ENCODE measurements around the gene KCTD10.

Gene KCTD10

GRCh38 chr12:109494348-109494881 lies 17.3 kb upstream of the KCTD10 start:
- DNase-seq (ENCODE audit: low read depth in 1 of 2, low spot score in 1 of 2), result no peak
- no peaks in the 10 kb centered on the region for H3K27me3 ChIP-seq (ENCODE audit: insufficient read depth, poor library complexity, severe bottlenecking)
- H3K4me3 ChIP-seq (replicated peaks; ENCODE audit: insufficient read depth, low read length), result no peak overlapping the region
- no peak overlapping the region for H3K27ac ChIP-seq (replicated peaks)
- no peak for TF ChIP-seq SPI1 (IDR thresholded peaks at IDR 0.05; ENCODE audit: borderline replicate concordance, low read depth)
- TF ChIP-seq, protein P1, sequence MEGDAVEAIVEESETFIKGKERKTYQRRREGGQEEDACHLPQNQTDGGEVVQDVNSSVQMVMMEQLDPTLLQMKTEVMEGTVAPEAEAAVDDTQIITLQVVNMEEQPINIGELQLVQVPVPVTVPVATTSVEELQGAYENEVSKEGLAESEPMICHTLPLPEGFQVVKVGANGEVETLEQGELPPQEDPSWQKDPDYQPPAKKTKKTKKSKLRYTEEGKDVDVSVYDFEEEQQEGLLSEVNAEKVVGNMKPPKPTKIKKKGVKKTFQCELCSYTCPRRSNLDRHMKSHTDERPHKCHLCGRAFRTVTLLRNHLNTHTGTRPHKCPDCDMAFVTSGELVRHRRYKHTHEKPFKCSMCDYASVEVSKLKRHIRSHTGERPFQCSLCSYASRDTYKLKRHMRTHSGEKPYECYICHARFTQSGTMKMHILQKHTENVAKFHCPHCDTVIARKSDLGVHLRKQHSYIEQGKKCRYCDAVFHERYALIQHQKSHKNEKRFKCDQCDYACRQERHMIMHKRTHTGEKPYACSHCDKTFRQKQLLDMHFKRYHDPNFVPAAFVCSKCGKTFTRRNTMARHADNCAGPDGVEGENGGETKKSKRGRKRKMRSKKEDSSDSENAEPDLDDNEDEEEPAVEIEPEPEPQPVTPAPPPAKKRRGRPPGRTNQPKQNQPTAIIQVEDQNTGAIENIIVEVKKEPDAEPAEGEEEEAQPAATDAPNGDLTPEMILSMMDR (IDR thresholded peaks at IDR 0.05; ENCODE audit: insufficient read depth, low read length), result no peak
- TF ChIP-seq POLR2AphosphoS5 (IDR thresholded peaks at IDR 0.05; ENCODE audit: low read depth), result no peak
- no peak for TF ChIP-seq REST (IDR thresholded peaks at IDR 0.05; ENCODE audit: insufficient replicate concordance, low read depth)

GRCh38 chr12:109493938-109494337 lies 16.8 kb upstream of the KCTD10 start:
- no peaks in the 10 kb centered on the region for H3K27me3 ChIP-seq (ENCODE audit: insufficient read depth, poor library complexity, severe bottlenecking)
- no peak for DNase-seq (ENCODE audit: low read depth in 1 of 2, low spot score in 1 of 2)
- no peak overlapping the region for H3K4me3 ChIP-seq (replicated peaks; ENCODE audit: insufficient read depth, low read length)
- TF ChIP-seq, protein P1 (IDR thresholded peaks at IDR 0.05; ENCODE audit: insufficient read depth, low read length), result no peak
- TF ChIP-seq POLR2AphosphoS5 (IDR thresholded peaks at IDR 0.05; ENCODE audit: low read depth), result no peak
- no peak for TF ChIP-seq GABPA (IDR thresholded peaks at IDR 0.05; ENCODE audit: low read depth)
- no peak for TF ChIP-seq SPI1 (IDR thresholded peaks at IDR 0.05; ENCODE audit: borderline replicate concordance, low read depth)
- no peak for TF ChIP-seq REST (IDR thresholded peaks at IDR 0.05; ENCODE audit: insufficient replicate concordance, low read depth)
- H3K27ac ChIP-seq (replicated peaks), result no peak overlapping the region

- no peak for DNase-seq (ENCODE audit: low read depth in 1 of 2, low spot score in 1 of 2)
- H3K27me3 ChIP-seq (ENCODE audit: insufficient read depth, poor library complexity, severe bottlenecking), result no peaks in the 10 kb centered on the region
- no peak overlapping the region for H3K4me3 ChIP-seq (replicated peaks; ENCODE audit: insufficient read depth, low read length)
- TF ChIP-seq, protein P1 (IDR thresholded peaks at IDR 0.05; ENCODE audit: insufficient read depth, low read length), result no peak
- TF ChIP-seq GABPA (IDR thresholded peaks at IDR 0.05; ENCODE audit: low read depth) (no peak), REST (IDR thresholded peaks at IDR 0.05; ENCODE audit: insufficient replicate concordance, low read depth) (no peak), SPI1 (IDR thresholded peaks at IDR 0.05; ENCODE audit: borderline replicate concordance, low read depth) (no peak), POLR2AphosphoS5 (IDR thresholded peaks at IDR 0.05; ENCODE audit: low read depth) (no peak)
- H3K27ac ChIP-seq (replicated peaks), result no peak overlapping the region
These were observed 16.0 kb upstream of the KCTD10 start for GRCh38 chr12:109493090-109493489.

Data from HL-60 (cell line).